Measurements from ENCODE around the gene ABHD12.

The ABHD12 gene

DNA sequence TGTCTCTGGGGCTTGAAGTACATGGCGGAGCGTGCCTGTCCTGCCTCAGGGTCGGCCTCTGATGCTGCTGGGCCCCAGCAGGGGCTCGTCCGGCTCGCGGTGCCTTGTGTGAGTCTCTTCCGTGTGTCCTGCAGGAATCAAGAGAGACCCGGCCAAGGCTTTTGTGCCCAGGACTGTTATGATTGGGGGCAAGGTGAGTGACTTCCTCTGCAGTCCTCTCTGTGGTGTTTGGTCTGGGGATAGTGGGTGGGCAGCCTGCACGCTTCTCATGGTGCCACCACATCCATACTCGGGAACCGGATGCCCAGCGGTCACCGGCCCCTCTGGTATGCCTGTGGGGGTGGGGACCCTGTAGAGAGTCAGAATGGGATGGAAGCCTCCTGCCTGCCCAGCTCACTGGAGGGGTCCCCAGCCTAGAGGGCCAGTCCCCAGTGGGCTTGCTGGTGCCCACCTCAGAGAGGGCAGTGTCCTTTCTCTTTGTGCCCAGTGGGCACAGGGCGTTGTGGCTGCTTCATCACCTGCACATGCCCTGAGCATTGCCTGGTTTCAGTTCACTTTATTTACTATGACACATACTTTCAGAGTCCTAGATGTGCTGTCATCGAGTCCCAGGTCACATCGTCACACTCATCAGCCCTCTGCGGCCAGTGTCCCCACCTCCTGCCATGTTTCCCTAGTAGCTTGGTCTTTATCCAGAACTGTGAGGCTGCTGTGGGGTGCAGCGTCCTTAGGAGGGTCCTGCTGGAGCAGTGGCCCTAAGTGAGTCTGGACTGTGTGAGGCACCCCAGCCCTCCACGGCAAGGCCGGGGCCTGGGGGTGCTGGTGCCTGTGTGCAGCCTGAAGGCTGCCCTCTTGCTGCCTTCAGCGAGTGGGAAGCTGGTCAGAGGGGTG lies 102.1 kb downstream of the ABHD12 start:
- DNase-seq, result no peak

DNA sequence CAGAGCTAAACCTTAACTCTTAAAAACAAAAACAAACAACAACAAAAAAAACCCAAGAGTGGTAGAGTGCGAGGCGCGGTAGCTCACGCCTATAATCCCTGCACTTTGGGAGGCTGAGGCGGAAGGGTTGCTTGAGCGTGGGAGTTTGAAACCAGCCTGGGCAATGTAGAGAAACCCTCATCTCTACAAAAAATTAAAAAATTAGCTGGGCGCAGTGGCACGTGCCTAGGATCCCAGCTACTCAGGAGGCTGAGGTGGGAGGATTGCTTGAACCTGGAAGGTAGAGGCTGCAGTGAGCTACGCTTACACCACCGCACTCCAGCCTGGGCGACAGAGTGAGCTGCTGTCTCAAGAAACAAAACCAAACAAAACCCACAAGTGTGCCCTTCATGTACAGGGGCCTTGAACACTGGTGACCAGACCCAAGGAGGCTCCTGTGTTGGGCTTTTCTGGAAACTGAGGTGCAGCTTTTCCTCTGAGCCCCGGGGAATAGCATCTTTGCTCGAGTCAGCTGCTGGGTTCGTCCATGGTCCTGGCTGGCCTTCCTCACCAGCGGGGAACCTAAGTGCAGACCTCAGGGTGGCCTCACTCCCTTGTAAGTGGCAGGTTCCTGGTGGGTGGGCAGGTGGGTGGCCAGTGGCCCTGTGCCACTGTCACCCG lies 102.9 kb downstream of the ABHD12 start:
- DNase-seq, result no peak

DNA sequence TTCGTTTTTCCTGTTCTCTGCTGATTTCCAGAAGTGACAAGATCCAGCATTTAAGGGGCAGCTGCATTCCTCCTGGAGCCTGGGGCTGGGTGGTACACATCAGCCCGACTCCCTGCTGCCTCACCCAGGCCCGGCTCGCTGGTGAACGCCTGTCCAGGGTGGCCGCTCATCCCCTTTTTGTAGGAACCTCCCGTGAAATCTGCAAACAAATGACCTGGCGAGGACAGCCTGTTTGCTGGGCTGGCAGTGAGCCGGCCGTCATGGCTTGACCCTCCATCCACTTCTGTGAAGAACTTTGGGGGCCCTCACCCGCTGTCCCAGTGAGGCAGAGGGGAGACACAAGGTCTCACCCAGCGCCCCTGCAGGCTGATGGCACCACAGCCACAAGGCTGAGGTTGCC lies 103.7 kb downstream of the ABHD12 start:
- DNase-seq, result peak; percentile 28

DNA sequence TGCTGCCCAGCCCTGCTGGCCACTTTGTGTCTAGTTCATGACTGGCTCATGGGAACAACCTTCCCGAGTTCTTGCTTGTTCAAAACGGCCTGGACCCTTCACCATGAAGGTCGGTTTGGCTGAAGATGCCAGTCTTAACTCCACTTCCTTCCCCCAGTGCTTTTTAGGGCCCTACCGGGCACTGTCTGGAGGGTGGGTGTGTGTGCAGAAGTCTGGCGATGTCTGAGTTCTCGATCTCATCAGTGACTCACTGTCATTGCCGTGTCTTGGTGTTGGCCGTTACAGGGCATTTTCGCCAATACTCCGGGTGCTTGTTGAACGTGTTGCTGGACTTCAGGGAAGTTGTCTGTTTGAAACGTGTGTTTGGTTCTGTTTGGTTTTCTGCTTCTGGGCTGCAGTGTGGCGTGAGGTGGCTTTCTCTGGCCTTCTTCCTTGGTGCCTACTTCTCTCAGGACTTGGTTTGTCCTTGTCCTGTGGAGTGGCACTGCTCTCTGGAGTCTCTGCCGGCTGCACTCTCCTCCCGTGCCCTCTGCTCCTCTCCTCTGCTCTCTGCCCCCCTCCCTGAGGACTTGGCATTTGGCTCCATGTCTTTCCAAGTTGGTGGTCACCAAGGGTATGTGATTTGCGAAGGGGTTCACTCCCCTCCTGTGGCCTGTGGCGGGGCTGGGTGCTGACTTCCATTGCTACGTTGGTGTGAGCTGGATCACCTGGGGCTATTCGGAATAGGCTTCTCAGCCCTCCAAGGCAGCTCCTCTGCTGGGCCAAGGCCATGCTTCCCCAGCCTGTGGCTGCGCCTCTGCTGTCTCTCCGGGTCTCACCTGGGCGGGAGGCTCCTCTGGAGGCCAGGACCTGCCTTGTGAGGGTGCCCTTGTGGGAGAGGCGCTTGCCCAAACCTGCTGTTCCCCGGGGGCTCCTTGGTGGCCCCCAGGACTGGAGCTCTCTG lies 104.5 kb downstream of the ABHD12 start:
- DNase-seq, result peak; percentile 54

DNA sequence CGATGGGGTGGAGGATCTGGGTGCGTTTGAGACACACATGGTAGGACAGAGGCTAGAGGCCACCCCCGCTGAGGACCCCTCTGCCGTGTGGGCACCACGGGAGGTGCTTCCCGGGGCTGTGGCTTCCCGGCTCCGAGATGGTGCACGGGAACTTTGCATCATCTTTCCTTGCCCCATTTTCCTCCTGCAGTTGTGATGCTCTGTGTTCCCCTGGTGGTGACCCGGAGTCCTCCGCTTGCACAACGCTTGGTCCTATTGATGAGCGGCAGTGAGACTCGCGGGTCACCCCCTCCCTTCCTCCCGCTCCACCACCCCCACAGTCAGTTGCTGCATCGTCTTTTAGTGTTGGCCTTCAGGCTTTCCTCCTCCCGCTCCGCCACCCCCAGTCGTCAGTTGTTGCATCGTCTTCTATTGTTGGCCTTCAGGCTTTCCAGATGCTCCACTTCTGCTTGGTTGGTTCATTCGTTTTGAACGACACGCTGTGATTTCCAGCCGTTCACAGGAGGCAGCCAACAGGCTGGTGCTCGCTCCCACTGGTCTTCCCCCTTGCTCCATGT lies 105.5 kb downstream of the ABHD12 start:
- DNase-seq, result peak; percentile 46

DNA sequence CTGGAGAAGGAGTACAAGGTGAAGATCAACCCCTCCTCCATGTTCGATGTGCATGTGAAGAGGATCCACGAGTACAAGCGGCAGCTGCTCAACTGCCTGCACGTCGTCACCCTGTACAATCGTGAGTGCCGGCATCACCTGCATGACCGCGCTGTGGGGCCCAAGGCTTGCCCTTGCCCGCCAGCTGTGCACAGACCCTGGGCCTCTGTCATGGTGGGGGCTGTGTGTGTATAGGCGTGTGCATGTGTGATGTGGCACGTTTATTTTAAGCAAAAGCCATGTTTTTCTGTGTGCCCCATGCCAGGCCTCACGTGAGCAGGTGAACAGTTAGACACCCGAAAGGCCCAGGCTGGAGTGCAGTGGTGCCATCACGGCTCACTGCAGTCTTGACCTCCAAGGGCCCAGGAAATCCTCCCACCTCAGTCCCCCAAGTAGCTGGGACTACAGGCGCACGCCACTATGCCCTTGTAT lies 106.5 kb downstream of the ABHD12 start:
- DNase-seq, result peak; percentile 51

DNA sequence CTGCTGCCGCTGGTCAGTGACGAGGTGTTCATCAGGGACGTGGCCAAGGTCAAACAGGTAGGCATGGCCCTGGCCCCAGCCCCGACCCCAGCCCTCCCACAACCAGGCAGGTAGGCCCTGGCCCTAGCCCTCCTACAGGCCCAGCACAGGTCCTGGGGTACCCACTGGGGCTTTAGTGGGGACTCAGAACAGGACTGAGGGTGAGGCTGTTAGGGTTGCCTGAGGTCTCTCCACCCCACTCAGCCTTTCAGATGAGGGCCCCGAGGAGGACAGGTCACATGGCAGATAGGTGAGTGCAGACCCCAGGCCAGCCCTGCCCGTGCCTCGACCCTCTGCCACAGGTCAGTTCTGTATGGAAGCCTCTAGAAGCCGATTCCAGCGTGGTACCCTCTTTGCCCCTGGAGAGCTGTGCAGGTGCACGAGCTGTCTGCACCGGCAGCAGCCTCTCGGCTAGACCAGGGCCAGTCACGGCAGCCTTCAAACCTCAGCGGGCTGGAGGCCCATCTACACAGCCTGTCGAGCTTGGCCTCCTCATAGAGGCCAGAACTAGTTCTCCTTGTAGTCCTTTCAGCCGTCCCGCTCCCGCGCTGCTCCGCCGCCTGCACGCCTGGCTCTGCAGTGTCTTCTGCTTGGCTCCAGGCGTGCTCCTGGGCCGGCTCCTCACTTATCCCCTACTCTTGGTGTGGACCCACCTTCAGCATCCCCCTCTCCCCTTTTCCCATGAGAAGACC lies 107.2 kb downstream of the ABHD12 start:
- DNase-seq, result peak; percentile 56

DNA sequence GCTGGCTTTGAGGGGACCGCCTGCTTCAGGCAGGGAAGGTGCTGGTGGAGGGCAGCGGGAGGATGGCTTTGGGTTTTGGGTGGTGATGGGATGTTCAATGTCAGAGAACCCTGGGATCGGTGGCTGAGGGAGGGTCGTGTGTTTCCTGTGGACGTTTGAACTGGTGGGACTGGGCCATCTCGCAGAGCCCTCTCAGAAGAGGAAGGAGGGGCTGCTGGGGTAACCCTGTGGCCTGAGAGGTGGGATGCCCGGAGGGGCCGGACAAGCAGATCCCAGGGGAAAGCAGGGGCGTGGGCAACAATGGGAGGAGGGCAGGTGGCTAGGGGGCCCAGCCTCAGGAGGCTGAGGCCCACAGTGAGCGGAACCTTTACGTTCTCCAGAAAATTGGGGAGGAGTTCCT lies 107.8 kb downstream of the ABHD12 start:
- DNase-seq, result no peak

DNA sequence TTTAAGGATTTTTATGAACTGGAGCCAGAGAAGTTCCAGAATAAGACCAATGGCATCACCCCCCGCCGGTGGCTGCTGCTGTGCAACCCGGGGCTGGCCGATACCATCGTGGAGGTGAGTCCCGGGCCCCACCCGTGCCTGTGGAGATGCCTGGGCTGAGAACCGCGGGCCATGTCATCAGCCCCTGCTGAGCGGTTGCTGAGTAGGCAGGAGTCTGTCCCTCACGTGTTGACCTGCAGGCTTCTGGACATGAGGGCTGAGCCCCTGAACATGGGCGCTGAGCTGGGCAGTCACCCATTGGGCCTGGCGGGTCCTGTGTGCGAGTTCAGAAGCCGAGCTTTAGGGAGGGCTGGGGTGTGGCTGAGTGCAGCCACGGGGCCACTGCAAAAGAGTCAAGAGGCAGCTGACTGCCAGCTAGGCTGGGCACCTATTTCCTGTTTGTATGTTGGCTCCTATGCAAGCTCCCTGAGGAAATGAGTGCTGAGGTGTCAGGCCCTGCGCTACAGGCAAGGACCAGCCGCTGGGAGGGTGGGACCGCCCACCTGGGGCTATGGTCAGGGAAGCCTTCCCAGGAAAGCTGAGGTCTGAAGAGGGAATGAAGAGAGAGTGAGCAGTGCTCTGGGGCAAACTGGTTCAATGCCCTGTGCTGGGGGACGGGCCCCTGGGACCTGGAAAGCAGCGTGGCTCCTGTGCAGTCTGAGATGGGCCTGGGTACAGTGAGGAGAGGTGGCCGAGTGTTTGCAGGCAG lies 108.4 kb downstream of the ABHD12 start:
- DNase-seq, result peak; percentile 57

DNA sequence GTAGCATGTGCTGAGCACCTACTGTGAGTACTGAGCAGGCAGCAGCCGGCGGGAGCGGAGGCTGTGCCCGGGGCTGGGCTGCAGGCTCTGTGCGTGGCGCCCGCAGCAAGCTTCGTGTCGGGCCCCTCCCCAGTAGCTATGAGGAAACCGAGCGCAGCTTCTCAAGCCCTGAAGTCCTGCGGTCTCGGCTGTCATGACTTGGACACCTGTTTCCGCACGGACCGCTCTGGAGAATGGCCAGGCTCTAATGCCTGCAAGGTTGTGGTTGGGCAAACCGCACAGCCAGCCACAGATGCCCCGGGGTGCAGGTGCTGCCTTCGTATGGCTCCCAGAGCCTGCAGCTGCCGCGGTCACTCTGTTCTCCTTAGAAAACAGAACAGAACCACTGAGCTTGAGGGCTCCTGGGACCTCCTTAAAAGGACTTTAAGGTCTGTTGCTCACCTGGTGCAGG lies 109.1 kb downstream of the ABHD12 start:
- peak; percentile 56 for DNase-seq

DNA sequence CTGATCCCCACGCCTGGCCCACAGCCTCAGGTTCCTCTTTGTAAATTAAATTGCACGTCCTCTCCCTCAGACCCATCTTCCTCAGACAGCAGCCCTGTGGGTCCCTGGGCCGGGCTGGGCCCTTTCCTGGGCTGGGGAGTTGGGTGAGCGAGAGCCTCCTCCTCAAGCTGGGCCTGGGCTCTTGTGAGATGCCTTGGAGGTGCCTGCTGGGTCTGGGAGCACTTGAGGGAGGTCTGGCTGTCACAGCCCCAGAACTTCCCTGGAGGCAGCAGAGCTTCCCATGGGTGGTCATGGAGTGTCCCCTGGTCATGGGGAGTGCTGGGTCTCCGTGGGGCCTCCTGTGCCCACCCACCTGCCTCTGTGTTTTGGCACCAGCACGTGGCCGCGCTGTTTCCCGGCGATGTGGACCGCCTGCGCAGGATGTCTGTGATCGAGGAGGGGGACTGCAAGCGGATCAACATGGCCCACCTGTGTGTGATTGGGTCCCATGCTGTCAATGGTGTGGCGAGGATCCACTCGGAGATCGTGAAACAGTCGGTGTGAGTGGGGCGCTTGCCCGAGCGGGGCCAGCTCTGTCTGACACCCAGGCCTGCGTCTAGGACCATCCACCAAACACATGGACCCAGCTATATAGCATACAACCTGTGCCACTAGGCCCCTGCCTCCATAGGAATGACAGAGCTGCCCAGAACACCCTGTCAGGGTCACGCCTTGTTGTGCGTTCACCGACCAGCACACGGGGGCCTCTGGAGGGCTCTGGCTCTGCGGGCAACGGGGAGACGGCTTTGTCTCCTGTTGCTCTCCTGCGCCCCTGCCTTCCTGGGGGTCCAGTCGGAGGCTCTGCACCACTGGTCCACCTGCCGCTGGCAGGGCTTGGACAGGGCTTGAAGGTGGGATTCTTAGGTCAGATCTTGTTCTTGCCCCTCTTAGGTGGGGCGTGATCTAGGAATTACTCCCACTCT lies 109.8 kb downstream of the ABHD12 start:
- peak; percentile 61 for DNase-seq

DNA sequence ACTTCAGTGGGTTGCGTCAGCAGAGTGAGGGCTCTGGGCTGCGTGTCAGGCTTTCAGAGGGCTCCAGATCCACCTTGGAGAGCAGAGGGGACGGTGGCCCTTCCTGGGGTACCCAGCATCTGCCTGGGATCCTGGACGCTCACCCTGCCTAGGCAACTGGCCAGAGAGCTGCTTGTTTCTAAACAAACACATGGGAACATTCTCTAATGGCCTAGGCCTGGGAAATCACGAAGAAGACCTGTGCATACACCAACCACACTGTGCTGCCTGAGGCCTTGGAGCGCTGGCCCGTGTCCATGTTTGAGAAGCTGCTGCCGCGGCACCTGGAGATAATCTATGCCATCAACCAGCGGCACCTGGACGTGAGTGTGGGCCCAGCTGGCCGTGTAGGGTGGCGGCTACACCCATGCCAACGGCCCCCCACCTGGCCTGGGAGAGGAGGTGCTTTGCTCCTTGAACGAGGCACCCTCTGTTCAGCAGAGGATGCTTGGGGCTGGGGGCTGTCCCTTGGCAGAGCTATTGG lies 110.5 kb downstream of the ABHD12 start:
- peak; percentile 53 for DNase-seq

DNA sequence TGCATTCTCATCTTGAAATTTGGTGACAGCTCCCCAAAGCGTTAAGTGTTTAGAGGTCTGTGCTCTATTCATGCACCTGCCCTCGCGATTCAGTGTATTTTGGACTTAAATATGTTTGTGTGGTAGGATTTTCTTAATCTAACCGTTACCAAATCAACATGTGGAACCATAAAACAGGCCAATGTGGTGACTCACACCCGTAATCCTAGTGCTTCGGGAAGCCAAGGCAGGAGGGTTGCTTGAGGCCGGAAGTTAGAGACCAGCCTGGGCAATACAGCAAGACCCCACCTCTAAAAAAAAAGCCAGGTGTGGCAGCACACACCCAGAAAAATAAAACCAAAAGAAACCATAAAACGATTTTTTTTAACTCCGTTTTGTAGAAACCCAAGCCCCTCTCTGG lies 111.2 kb downstream of the ABHD12 start:
- peak; percentile 31 for DNase-seq

DNA sequence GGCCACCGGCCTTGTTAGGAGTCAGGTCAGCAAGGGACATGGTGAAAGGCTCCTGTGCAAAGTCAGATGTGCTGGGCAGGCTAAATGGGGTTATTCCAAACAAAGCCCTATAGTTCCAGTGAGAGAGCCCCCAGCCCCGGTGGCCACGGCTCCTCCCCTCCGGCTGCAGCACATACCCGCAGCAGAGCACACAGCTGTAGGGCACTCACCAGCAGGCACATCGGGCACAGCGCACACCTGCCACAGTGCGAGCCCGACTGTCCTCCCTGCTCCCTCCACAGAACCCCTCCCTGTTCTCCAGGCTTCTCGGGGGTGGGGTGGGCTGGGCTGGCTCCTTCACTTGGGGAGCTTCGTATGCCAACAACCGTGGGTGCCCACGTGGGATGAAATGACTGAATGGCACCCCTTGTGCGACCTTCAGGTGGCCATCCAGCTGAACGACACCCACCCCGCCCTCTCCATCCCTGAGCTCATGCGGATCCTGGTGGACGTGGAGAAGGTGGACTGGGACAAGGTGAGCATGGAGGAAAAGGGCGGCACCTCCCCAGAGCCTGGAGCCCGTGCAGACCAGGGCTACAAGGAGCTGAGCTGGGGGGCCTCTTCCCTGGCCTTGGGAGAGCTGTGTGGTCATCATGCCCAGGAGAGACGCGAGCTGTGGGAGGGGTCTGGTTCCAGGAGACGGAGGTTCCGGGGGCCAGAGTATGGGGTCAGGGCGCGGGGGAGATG lies 111.8 kb downstream of the ABHD12 start:
- DNase-seq, result peak; percentile 55

DNA sequence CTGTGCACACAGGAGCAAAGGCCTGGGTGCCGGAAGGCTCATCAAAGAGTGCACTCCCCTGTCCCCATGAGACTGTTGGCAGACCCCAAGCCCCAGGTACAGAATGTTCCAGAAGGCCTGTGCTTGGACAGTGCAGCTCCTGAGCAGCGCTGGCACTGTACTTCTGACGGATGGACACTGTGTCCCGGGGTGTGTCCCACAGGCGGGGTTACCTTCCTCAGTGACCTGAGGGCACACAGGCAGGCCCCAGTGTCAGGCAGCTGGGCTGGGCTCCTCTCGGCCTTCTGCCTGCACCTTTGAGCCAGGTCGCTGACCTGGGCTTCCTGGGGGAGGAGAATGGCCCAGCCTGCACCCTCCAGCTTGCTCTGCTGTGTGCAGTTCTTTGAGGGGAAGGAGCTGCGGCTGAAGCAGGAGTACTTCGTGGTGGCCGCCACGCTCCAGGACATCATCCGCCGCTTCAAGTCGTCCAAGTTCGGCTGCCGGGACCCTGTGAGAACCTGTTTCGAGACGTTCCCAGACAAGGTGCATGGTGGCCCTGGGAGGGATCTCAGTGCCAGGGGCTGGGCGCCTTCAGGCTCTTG lies 112.6 kb downstream of the ABHD12 start:
- peak; percentile 38 for DNase-seq

DNA sequence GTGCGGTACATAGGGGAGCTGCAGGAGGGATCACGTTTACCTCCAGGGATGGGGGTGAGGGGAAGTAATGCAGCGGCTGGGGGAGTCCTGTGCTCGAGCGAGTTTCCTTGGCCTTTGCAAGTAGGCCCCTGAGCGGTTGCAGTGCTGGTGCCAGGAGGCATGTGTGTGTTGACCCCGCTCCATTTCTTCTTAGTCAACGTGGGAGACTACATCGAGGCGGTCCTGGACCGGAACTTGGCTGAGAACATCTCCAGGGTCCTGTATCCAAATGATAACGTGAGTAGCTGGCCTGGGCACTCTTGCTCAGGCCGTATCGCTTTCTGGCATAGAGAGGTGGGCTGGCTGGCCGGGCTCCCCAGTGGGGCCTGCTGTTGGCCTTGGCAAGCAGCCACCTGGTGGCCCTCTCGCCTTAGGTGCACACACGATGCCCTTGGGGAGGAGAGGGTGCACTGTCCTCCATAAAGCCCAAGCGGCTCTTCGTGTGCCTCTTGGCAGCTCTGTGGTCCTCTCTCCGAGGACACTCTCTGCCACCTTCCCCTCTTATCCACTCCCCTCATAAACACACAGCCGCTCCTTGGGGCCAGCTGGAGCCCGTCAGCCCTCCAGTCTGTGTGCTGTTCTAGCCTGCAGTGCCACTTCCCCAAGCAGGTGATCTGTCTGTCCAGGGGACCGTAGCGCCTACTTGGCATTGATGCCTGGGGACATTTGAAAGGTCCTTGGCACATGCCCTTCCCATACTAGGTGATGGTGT lies 113.4 kb downstream of the ABHD12 start:
- DNase-seq, result peak; percentile 58

DNA sequence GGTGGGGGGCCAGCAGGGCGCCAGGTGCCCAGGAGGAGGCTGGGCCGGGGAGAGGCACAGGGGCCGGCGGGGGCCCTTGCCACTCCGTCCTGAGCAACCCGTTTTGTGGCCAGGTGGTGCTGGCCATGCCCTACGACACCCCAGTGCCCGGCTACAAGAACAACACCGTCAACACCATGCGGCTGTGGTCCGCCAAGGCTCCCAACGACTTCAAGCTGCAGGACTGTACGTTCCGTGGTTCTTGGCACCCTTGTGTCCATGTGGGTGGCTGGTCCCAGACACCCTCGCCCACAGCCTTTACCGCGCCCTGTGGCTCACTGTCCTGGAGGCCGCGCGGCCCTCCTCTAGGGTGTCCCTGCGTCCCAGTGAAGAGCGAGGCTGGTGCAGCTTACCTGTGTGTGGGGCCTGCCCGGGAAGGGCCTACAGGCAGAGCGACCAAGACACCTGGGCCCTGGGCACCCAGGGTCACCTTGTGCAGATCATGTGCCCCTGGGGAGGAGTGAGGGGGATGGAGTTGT lies 114.0 kb downstream of the ABHD12 start:
- DNase-seq, result peak; percentile 54
